PC-9 (cell line): ENCODE results near the gene AP2A1. TPM values are rescaled to one million over a fixed set of nuclear protein-coding genes. Genes with fewer than 3 reads are reported as not detected.

ENCODE experiments used
- BruUV-seq: library from RNA; stranded (reverse); fragments of 400-500 nt; replicated peaks from 2 replicates; lab custom pipeline; 2021; lab: Mats Ljungman, UMichigan
- CTCF ChIA-PET: fragments of 300-600 bp; sonication (Branson Sonifier 250); formaldehyde crosslinking; loops from one replicate; lab custom pipeline; 2022; ENCODE audit warnings: antibody characterized with exemption; lab: Charles Lee
- POLR2A ChIA-PET: fragments of 300-600 bp; sonication (Branson Sonifier 250); formaldehyde crosslinking; loops from one replicate; lab custom pipeline; 2022; ENCODE audit warnings: antibody characterized with exemption; ENCODE audit not compliant: unreplicated experiment; lab: Charles Lee
- DNase-seq, 2 experiments: peaks; one replicate each; pipeline versions ENCODE4 v3.0.0 to v3.0.0-alpha.2; 2015 to 2022; ENCODE audit warnings: mixed read lengths in 1 of 2
- H2AFZ ChIP-seq: fragments of 200-600 bp; sonication (generic); 2 replicates; pipeline ENCODE4 v1.8.1; 2017; ENCODE audit warnings: antibody characterized with exemption
- H3F3A ChIP-seq: fragments of 200-600 bp; sonication (generic); 2 replicates; pipeline ENCODE4 v1.8.1; 2017; ENCODE audit warnings: antibody characterized with exemption, mild to moderate bottlenecking, low read depth; ENCODE audit not compliant: insufficient read depth
- H3K27ac ChIP-seq: fragments of 200-600 bp; sonication (generic); 2 replicates; pipeline ENCODE4 v1.6.1; 2016; ENCODE audit warnings: mixed run types
- H3K27me3 ChIP-seq: fragments of 200-600 bp; sonication (generic); 2 replicates; pipeline ENCODE4 v1.6.1; 2016; ENCODE audit warnings: low read depth, mixed run types; ENCODE audit not compliant: insufficient read depth
- H3K36me3 ChIP-seq: fragments of 200-600 bp; sonication (generic); 2 replicates; pipeline ENCODE4 v1.6.1; 2016; ENCODE audit warnings: low read depth, mixed run types
- H3K4me1 ChIP-seq: fragments of 200-600 bp; sonication (generic); replicated peaks from 2 replicates; pipeline ENCODE4 v1.6.1; 2016; ENCODE audit warnings: mixed run types; ENCODE audit not compliant: insufficient read depth
- H3K4me2 ChIP-seq: fragments of 200-600 bp; sonication (generic); 2 replicates; pipeline ENCODE4 v1.6.1; 2017; ENCODE audit warnings: mixed run types
- H3K4me3 ChIP-seq: fragments of 200-600 bp; sonication (generic); 2 replicates; pipeline ENCODE4 v1.6.1; 2016; ENCODE audit warnings: mixed run types
- H3K79me2 ChIP-seq: fragments of 200-600 bp; sonication (generic); 2 replicates; pipeline ENCODE4 v1.6.1; 2017; ENCODE audit warnings: low read depth, mixed run types
- H3K9me2 ChIP-seq: fragments of 200-600 bp; sonication (generic); 2 replicates; pipeline ENCODE4 v1.8.1; 2017; ENCODE audit warnings: mild to moderate bottlenecking; ENCODE audit not compliant: insufficient read depth
- H3K9me3 ChIP-seq: fragments of 200-600 bp; sonication (generic); 2 replicates; pipeline ENCODE4 v1.8.1; 2016; ENCODE audit warnings: low read depth; ENCODE audit not compliant: insufficient read depth
- H4K20me1 ChIP-seq: fragments of 200-600 bp; sonication (generic); 2 replicates; pipeline ENCODE4 v1.8.1; 2017; ENCODE audit not compliant: insufficient read depth
- CTCF ChIP-seq: fragments of 200-600 bp; sonication (generic); conservative IDR thresholded peaks from 2 replicates; pipeline ENCODE4 v1.6.1; 2017; ENCODE audit warnings: mixed run types, antibody characterized with exemption, mild to moderate bottlenecking, moderate library complexity
- EZH2 ChIP-seq: fragments of 200-600 bp; sonication (generic); IDR thresholded peaks from 2 replicates; pipeline ENCODE4 v1.8.0; 2017; ENCODE audit warnings: antibody characterized with exemption, low read depth
- intact Hi-C: fragments of 100-400 bp; cut with micrococcal nuclease; formaldehyde crosslinking; loops from one replicate; pipeline ENCODE4 v1.10.0; 2022; ENCODE audit not compliant: unreplicated experiment
- total RNA-seq: library from RNA; stranded (reverse); gene quantifications from 2 replicates; pipeline ENCODE4 v1.2.3, GENCODE V29; 2021

The AP2A1 gene
- total RNA-seq, 1 experiment from 2014 or later: 91.8 TPM

GRCh38 chr19:49802836-49803528, 36.2 kb downstream of the AP2A1 start:
- Histone ChIP-seq H3K79me2 (no peaks in the 10 kb centered on the region), H3K27ac (no peak overlapping the region), H3F3A (peaks cover 29% of the 10 kb centered on the region; the same call in 1 of the 2 replicates), H3K4me1 (no peaks in the 10 kb centered on the region), H3K9me2 (no peaks in the 10 kb centered on the region), H3K4me2 (no peak overlapping the region), H3K27me3 (no peaks in the 10 kb centered on the region), H3K4me3 (no peak overlapping the region), H3K9me3 (no peaks in the 10 kb centered on the region), H2AFZ (no peak overlapping the region), H3K36me3 (no peaks in the 10 kb centered on the region), H4K20me1 (peaks cover under 1% of the 10 kb centered on the region)
- no TSS peak for BruUV-seq
- ChIA-PET CTCF (no interaction called here), POLR2A (no interaction called here)
- intact Hi-C loops: no loop called here
- DNase-seq: no peak
- TF ChIP-seq EZH2 (no peak), CTCF (no peak)

- CTCF ChIA-PET: interaction anchor here (0.6 kb wide), 1 partner anchor 41 kb away, joined by 8 read pairs; no protein-coding TSS in a partner anchor
- no peak overlapping the region for H2AFZ ChIP-seq
- no peaks in the 10 kb centered on the region for H3K27me3 ChIP-seq
- peaks cover 34% of the 10 kb centered on the region; the same call in 1 of the 2 replicates for H3F3A ChIP-seq
- H3K9me2 ChIP-seq: no peaks in the 10 kb centered on the region
- peaks cover 6% of the 10 kb centered on the region for H4K20me1 ChIP-seq
- TF ChIP-seq EZH2: no peak
- no peak for TF ChIP-seq CTCF
- intact Hi-C loops: no loop called here
- H3K79me2 ChIP-seq: no peaks in the 10 kb centered on the region
- DNase-seq: no peak
- POLR2A ChIA-PET: interaction anchor here (0.6 kb wide), 1 partner anchor 52 kb away, joined by 4 read pairs; no protein-coding TSS in a partner anchor
- H3K4me1 ChIP-seq: no peaks in the 10 kb centered on the region
- no TSS peak for BruUV-seq
- H3K36me3 ChIP-seq: no peaks in the 10 kb centered on the region
- no peak overlapping the region for H3K27ac ChIP-seq
- no peaks in the 10 kb centered on the region for H3K9me3 ChIP-seq
- no peak overlapping the region for H3K4me2 ChIP-seq
- no peak overlapping the region for H3K4me3 ChIP-seq
Observed at GRCh38 chr19:49803529-49803856, 36.7 kb downstream of the AP2A1 start.

DNA sequence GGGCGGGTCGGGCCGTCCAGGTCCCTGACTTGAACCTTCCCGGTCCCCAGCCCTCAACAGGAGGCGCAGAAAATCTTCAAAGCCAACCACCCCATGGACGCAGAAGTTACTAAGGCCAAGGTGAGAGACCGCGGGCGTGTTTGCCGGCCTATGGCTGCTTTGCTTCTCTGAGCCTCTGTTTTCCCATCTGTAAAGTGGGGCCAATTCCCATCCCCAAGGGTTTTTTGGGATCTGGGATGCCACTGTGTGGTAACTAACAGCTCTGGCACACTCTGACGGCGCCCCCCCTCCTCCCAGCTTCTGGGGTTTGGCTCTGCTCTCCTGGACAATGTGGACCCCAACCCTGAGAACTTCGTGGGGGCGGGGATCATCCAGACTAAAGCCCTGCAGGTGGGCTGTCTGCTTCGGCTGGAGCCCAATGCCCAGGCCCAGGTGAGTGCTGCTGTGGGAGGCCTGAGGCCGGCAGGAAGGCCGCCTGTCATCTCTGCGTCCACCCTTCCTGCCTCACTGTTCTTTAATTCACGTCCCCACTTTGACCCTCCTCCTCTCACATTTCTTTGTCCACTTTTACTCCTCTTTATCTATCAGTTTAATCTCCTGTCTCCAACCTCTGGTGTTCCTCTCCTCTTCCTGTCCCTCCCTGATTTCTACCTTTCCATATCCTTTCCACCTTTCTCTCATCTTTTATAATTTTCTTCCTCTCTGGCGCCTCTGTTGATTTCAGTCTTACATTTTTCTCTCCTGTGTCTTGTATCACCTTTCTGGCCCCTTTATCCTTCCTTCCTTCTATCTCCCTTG, 39.2 kb downstream of the AP2A1 start:
- Histone ChIP-seq H3K4me2 (no peak overlapping the region), H3K9me3 (no peaks in the 10 kb centered on the region), H3F3A (peaks cover 39% of the 10 kb centered on the region; the same call in 1 of the 2 replicates), H3K36me3 (no peaks in the 10 kb centered on the region), H2AFZ (no peak overlapping the region), H3K4me3 (no peak overlapping the region), H3K4me1 (peaks cover 7% of the 10 kb centered on the region), H3K79me2 (no peaks in the 10 kb centered on the region), H3K9me2 (no peaks in the 10 kb centered on the region), H3K27me3 (no peaks in the 10 kb centered on the region), H4K20me1 (peaks cover 6% of the 10 kb centered on the region; the same call in 1 of the 2 replicates), H3K27ac (no peak overlapping the region)
- DNase-seq: no peak
- POLR2A ChIA-PET: no interaction called here
- TF ChIP-seq EZH2 (no peak), CTCF (no peak)
- CTCF ChIA-PET: no interaction called here
- intact Hi-C loops: no loop called here
- no TSS peak for BruUV-seq
